K562 (cell line): ENCODE data around the gene EPHX1. TPM values are rescaled to one million over a fixed set of nuclear protein-coding genes. Genes with fewer than 3 reads are reported as not detected.

Experiments used
- ATAC-seq: fragments of 200-7000 bp; cut with Tn5 transposase; 3 replicates; pipeline ENCODE4 v1.9.1; 2020; ENCODE audit warnings: moderate library complexity
- BruUV-seq: library from RNA; stranded (reverse); fragments of 400-500 nt; replicated peaks from 2 replicates; lab custom pipeline; 2021; lab: Mats Ljungman, UMichigan
- CTCF ChIA-PET: fragments of 300-600 bp; formaldehyde crosslinking; extraction: SDS; loops from one replicate; lab custom pipeline; 2021; ENCODE audit warnings: low intra/inter-chr PET ratio; lab: Yijun Ruan, JAX
- POLR2A ChIA-PET: fragments of 300-600, 350-650 bp; sonication (Branson Sonifier 250); formaldehyde crosslinking; extraction: SDS; loops from one replicate; lab custom pipeline; 2021; ENCODE audit warnings: antibody characterized with exemption, inconsistent platforms; lab: Yijun Ruan, JAX
- DNase-seq, 4 experiments: peaks; one replicate each; pipeline versions ENCODE4 v3.0.0 to v3.0.0-alpha.2; 2011 to 2018; ENCODE audit warnings: low spot score in 3 of 4, mixed read lengths in 3 of 4; ENCODE audit errors: extremely low read depth in 1 of 4
- FAIRE-seq: peaks from 2 replicates; lab custom pipeline; 2011; peaks lifted over from hg19 to GRCh38; lab: Jason Lieb, UNC
- H2AFZ ChIP-seq: 2 replicates; pipeline ENCODE4 v1.6.0; 2011; ENCODE audit warnings: low read depth, low read length, control low read depth, inconsistent platforms
- H3K27ac ChIP-seq: fragments of 200-600 bp; 3 replicates; pipeline ENCODE4 v1.8.0; 2011; ENCODE audit warnings: low read depth, mild to moderate bottlenecking, control low read depth, inconsistent platforms, low read length, moderate library complexity, mixed read lengths; ENCODE audit errors: extremely low read depth
- H3K27me3 ChIP-seq, 2 experiments: fragments of 300-600 bp in 1 of 2; 2 replicates in 1 of 2; 3 replicates in 1 of 2; pipeline versions ENCODE4 v1.6.0 to v1.8.0; 2011; ENCODE audit warnings: inconsistent platforms in 2 of 2, low read length in 2 of 2, mild to moderate bottlenecking in 1 of 2, mixed read lengths in 1 of 2, moderate library complexity in 1 of 2; ENCODE audit not compliant: control insufficient read depth in 2 of 2, insufficient read depth in 2 of 2
- H3K36me3 ChIP-seq: fragments of 300-600 bp; 3 replicates; pipeline ENCODE4 v1.8.0; 2011; ENCODE audit warnings: mild to moderate bottlenecking, low read length, inconsistent platforms; ENCODE audit not compliant: control insufficient read depth, insufficient read depth
- H3K4me1 ChIP-seq, 2 experiments: fragments of 200-600 bp in 1 of 2; replicated peaks in 1 of 2; 2 replicates in 1 of 2; 3 replicates in 1 of 2; pipeline versions ENCODE4 v1.5.1 to v1.8.0; 2011; ENCODE audit warnings: inconsistent platforms in 2 of 2, low read length in 2 of 2, mild to moderate bottlenecking in 1 of 2, mixed read lengths in 1 of 2, moderate library complexity in 1 of 2; ENCODE audit not compliant: control insufficient read depth in 2 of 2, insufficient read depth in 2 of 2
- H3K4me2 ChIP-seq: 2 replicates; pipeline ENCODE4 v1.6.1; 2011; ENCODE audit warnings: low read length, control low read depth, inconsistent platforms, mixed read lengths; ENCODE audit not compliant: insufficient read depth
- H3K4me3 ChIP-seq: fragments of 200-600 bp; sonication (generic), shearing (Covaris generic); 2 replicates; pipeline ENCODE4 v1.5.1; 2016; ENCODE audit warnings: control low read depth, inconsistent platforms
- H3K79me2 ChIP-seq: fragments of 200-600 bp; 3 replicates; pipeline ENCODE4 v1.8.0; 2011; ENCODE audit warnings: low read length, inconsistent platforms; ENCODE audit not compliant: control insufficient read depth, insufficient read depth
- H3K9ac ChIP-seq, 2 experiments: 2 replicates each; pipeline versions ENCODE4 v1.6.0 to v1.6.1; 2011; ENCODE audit warnings: low read depth in 2 of 2, low read length in 2 of 2, control low read depth in 1 of 2, inconsistent platforms in 1 of 2, mild to moderate bottlenecking in 1 of 2, mixed read lengths in 1 of 2; ENCODE audit not compliant: insufficient read depth in 1 of 2
- H3K9me1 ChIP-seq: one replicate; pipeline ENCODE4 v1.6.0; 2011; ENCODE audit warnings: inconsistent platforms, mild to moderate bottlenecking, low read length, moderate library complexity; ENCODE audit not compliant: control insufficient read depth, insufficient read depth
- H3K9me3 ChIP-seq: replicated peaks from 2 replicates; pipeline ENCODE4 v1.5.1; 2011; ENCODE audit warnings: low read depth, low read length, inconsistent platforms; ENCODE audit not compliant: control insufficient read depth, insufficient read depth
- H4K20me1 ChIP-seq: replicated peaks from 2 replicates; pipeline ENCODE4 v1.6.1; 2011; ENCODE audit warnings: low read length, inconsistent platforms, mixed read lengths; ENCODE audit not compliant: control insufficient read depth, insufficient read depth
- BDP1 ChIP-seq: IDR thresholded peaks from 3 replicates; pipeline ENCODE4 v1.6.1; 2011; ENCODE audit not compliant: insufficient read length, insufficient read depth
- EGR1 ChIP-seq: fragments of 450-650 bp; conservative IDR thresholded peaks from 2 replicates; pipeline ENCODE4 v1.6.1; 2017; ENCODE audit warnings: mild to moderate bottlenecking
- JUND ChIP-seq, 2 experiments: IDR thresholded peaks; 2 replicates in 1 of 2; 3 replicates in 1 of 2; pipeline ENCODE4 v1.6.1; 2011; ENCODE audit warnings: borderline replicate concordance in 2 of 2, low read depth in 2 of 2, low read length in 2 of 2, improper control_type of control experiment in 1 of 2, missing biosample characterization in 1 of 2, missing genetic modification characterization in 1 of 2, missing genetic modification reagents in 1 of 2
- SAFB2 ChIP-seq: fragments of 200-400 bp; formaldehyde crosslinking; IDR thresholded peaks from 2 replicates; pipeline ENCODE4 v1.6.1; 2018; ENCODE audit warnings: borderline replicate concordance, low read length, low read depth, moderate library complexity; ENCODE audit not compliant: severe bottlenecking
- U2AF2 ChIP-seq: fragments of 200-400 bp; formaldehyde crosslinking; optimal IDR thresholded peaks from 2 replicates; pipeline ENCODE3; 2017; ENCODE audit warnings: low read depth, mild to moderate bottlenecking, low read length
- ZNF146 ChIP-seq: IDR thresholded peaks from one replicate; pipeline ENCODE4 v1.6.1; 2018; ENCODE audit warnings: missing compliant biosample characterization; ENCODE audit not compliant: unreplicated experiment
- WGBS: fragments of 100-300 bp; shearing (Covaris generic); methylation state at CpG from one replicate; pipeline ENCODE4 v1.1.6; 2016; ENCODE audit warnings: low coverage, mixed read lengths; ENCODE audit not compliant: insufficient coverage; ENCODE audit errors: missing lambda C conversion rate; 5-methylcytosine and 5-hydroxymethylcytosine counted together
- in situ Hi-C: fragments of 300-500 bp; cut with MboI; formaldehyde crosslinking; loops from 4 replicates; pipeline ENCODE4 v1.15.0; 2018; ENCODE audit warnings: inconsistent platforms, mixed read lengths
- intact Hi-C: fragments of 100-400 bp; cut with micrococcal nuclease; formaldehyde crosslinking; loops from 2 replicates; pipeline ENCODE4 v1.14.2; 2022
- polyA plus RNA-seq, 8 experiments: library from polyadenylated mRNA; depleted of rRNA in 4 of 8; stranded (reverse) in 5 of 8; unstranded in 3 of 8; fragments of >200 nt; fragmentation: Nextera tagmentation in 2 of 8; fragmentation: Illumina TruSeq in 1 of 8; extraction: Ambion mirVana in 2 of 8; extraction: Trizol in 1 of 8; gene quantifications; 2 replicates each; pipeline versions ENCODE4 v1.2.1 to v1.2.3, GENCODE V29; 2011 to 2014; ENCODE audit warnings: inconsistent platforms in 1 of 8, missing spikeins in 1 of 8
- total RNA-seq, 7 experiments: library from RNA; depleted of rRNA in 6 of 7; stranded (reverse); fragments of >200 nt in 6 of 7; fragmentation: Illumina TruSeq in 2 of 7; extraction: Trizol in 2 of 7; gene quantifications; 2 replicates each; pipeline versions ENCODE4 v1.2.1 to v1.2.3, GENCODE V29; 2011 to 2021; ENCODE audit warnings: low replicate concordance in 1 of 7
- TF ChIP-seq, protein P1 (sequence below): fragments of 200-600 bp; sonication (generic); IDR thresholded peaks from one replicate; pipeline ENCODE4 v1.6.1; 2012; ENCODE audit warnings: mild to moderate bottlenecking, low read depth, low read length, inconsistent platforms

EPHX1 gene
- total and polyA plus RNA-seq, 9 of the 15 experiments (the other 6 are each of a cell fraction or from before 2014, with no cell fraction given), result 0.21 to 27.0 (median 6.7) TPM

GRCh38 chr1:225866061-225866837 is 56.3 kb downstream of the EPHX1 start:
- WGBS, result 77% methylated on average over 8 of the region's 8 CpGs
- Histone ChIP-seq H4K20me1 (no peaks in the 10 kb centered on the region), H2AFZ (no peak overlapping the region), H3K27me3 (no peaks in the 10 kb centered on the region), H3K9me1 (no peaks in the 10 kb centered on the region), H3K27ac (no peak overlapping the region), H3K4me2 (no peak overlapping the region), H3K36me3 (peaks cover 88% of the 10 kb centered on the region), H3K9ac (peak overlapping the region in 1 of 2 experiments; percentile 49; a peak in 2 of 4 replicates), H3K4me3 (no peak overlapping the region), H3K4me1 (no peaks in the 10 kb centered on the region), H3K9me3 (no peaks in the 10 kb centered on the region), H3K79me2 (no peaks in the 10 kb centered on the region)
- ChIA-PET CTCF (no interaction called here), POLR2A (interaction anchor here (0.7 to 2.5 kb wide), 4 partner anchors 9 to 106 kb away, joined by 3 to 11 read pairs (median 3); partner anchors contain the start of gene TMEM63A)
- FAIRE-seq (no peak), ATAC-seq (peak; percentile 16; the same call in 2 of the 3 replicates), DNase-seq (no peak)
- no TSS peak for BruUV-seq
- intact Hi-C loops, result no loop called here
- in situ Hi-C loops, result no loop called here
- TF ChIP-seq, protein P1, sequence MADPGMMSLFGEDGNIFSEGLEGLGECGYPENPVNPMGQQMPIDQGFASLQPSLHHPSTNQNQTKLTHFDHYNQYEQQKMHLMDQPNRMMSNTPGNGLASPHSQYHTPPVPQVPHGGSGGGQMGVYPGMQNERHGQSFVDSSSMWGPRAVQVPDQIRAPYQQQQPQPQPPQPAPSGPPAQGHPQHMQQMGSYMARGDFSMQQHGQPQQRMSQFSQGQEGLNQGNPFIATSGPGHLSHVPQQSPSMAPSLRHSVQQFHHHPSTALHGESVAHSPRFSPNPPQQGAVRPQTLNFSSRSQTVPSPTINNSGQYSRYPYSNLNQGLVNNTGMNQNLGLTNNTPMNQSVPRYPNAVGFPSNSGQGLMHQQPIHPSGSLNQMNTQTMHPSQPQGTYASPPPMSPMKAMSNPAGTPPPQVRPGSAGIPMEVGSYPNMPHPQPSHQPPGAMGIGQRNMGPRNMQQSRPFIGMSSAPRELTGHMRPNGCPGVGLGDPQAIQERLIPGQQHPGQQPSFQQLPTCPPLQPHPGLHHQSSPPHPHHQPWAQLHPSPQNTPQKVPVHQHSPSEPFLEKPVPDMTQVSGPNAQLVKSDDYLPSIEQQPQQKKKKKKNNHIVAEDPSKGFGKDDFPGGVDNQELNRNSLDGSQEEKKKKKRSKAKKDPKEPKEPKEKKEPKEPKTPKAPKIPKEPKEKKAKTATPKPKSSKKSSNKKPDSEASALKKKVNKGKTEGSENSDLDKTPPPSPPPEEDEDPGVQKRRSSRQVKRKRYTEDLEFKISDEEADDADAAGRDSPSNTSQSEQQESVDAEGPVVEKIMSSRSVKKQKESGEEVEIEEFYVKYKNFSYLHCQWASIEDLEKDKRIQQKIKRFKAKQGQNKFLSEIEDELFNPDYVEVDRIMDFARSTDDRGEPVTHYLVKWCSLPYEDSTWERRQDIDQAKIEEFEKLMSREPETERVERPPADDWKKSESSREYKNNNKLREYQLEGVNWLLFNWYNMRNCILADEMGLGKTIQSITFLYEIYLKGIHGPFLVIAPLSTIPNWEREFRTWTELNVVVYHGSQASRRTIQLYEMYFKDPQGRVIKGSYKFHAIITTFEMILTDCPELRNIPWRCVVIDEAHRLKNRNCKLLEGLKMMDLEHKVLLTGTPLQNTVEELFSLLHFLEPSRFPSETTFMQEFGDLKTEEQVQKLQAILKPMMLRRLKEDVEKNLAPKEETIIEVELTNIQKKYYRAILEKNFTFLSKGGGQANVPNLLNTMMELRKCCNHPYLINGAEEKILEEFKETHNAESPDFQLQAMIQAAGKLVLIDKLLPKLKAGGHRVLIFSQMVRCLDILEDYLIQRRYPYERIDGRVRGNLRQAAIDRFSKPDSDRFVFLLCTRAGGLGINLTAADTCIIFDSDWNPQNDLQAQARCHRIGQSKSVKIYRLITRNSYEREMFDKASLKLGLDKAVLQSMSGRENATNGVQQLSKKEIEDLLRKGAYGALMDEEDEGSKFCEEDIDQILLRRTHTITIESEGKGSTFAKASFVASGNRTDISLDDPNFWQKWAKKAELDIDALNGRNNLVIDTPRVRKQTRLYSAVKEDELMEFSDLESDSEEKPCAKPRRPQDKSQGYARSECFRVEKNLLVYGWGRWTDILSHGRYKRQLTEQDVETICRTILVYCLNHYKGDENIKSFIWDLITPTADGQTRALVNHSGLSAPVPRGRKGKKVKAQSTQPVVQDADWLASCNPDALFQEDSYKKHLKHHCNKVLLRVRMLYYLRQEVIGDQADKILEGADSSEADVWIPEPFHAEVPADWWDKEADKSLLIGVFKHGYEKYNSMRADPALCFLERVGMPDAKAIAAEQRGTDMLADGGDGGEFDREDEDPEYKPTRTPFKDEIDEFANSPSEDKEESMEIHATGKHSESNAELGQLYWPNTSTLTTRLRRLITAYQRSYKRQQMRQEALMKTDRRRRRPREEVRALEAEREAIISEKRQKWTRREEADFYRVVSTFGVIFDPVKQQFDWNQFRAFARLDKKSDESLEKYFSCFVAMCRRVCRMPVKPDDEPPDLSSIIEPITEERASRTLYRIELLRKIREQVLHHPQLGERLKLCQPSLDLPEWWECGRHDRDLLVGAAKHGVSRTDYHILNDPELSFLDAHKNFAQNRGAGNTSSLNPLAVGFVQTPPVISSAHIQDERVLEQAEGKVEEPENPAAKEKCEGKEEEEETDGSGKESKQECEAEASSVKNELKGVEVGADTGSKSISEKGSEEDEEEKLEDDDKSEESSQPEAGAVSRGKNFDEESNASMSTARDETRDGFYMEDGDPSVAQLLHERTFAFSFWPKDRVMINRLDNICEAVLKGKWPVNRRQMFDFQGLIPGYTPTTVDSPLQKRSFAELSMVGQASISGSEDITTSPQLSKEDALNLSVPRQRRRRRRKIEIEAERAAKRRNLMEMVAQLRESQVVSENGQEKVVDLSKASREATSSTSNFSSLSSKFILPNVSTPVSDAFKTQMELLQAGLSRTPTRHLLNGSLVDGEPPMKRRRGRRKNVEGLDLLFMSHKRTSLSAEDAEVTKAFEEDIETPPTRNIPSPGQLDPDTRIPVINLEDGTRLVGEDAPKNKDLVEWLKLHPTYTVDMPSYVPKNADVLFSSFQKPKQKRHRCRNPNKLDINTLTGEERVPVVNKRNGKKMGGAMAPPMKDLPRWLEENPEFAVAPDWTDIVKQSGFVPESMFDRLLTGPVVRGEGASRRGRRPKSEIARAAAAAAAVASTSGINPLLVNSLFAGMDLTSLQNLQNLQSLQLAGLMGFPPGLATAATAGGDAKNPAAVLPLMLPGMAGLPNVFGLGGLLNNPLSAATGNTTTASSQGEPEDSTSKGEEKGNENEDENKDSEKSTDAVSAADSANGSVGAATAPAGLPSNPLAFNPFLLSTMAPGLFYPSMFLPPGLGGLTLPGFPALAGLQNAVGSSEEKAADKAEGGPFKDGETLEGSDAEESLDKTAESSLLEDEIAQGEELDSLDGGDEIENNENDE, result no peak
- TF ChIP-seq JUND (IDR thresholded peaks at IDR 0.05; ENCODE audit: borderline replicate concordance, low read depth, low read length) (no peak), JUND (tag; IDR thresholded peaks at IDR 0.05; ENCODE audit: borderline replicate concordance, low read depth, low read length) (no peak), U2AF2 (no peak), ZNF146 (CRISPR knock-in tag) (no peak), EGR1 (0 out of 2 replicates have a peak, but pooled peaks have one; percentile 10), SAFB2 (no peak), BDP1 (no peak)
